ENCODE measurements around the gene ZNF862. TPM values are rescaled to one million over a fixed set of nuclear protein-coding genes. Genes with fewer than 3 reads are reported as not detected.

Gene ZNF862
- total RNA-seq, 1 donor from 2014 or later, result 10.4 TPM

GRCh38 chr7:149846021-149846420 lies 7.8 kb downstream of the ZNF862 start:
- no peak overlapping the region for H3K4me3 ChIP-seq
- TF ChIP-seq CTCF (IDR thresholded peaks at IDR 0.05; ENCODE audit: borderline replicate concordance), result no peak
- intact Hi-C loops (cut with micrococcal nuclease), result no loop called here

GRCh38 chr7:149846436-149847046 lies 8.4 kb downstream of the ZNF862 start:
- H3K4me3 ChIP-seq, result no peak overlapping the region
- DNase-seq, result no peak
- no peak overlapping the region for H3K27ac ChIP-seq (replicated peaks)
- H3K9me3 ChIP-seq (replicated peaks), result no peaks in the 10 kb centered on the region
- peaks cover 14% of the 10 kb centered on the region for H3K4me1 ChIP-seq
- peaks cover 44% of the 10 kb centered on the region for H3K36me3 ChIP-seq
- H3K27me3 ChIP-seq (ENCODE audit: low read depth), result no peaks in the 10 kb centered on the region
- TF ChIP-seq CTCF (IDR thresholded peaks at IDR 0.05; ENCODE audit: borderline replicate concordance), result no peak
- intact Hi-C loops (cut with micrococcal nuclease), result no loop called here

More at GRCh38 chr7:149846021-149846420, 7.8 kb downstream of the ZNF862 start:
- Histone ChIP-seq H3K27me3 (ENCODE audit: low read depth) (no peaks in the 10 kb centered on the region), H3K4me1 (peaks cover 14% of the 10 kb centered on the region), H3K27ac (replicated peaks) (peak overlapping the region; percentile 12), H3K36me3 (peaks cover 44% of the 10 kb centered on the region), H3K9me3 (replicated peaks) (no peaks in the 10 kb centered on the region)
- no peak for DNase-seq

- no peak for DNase-seq
- Histone ChIP-seq H3K4me1 (peaks cover 9% of the 10 kb centered on the region), H3K27ac (replicated peaks) (no peak overlapping the region), H3K4me3 (no peak overlapping the region), H3K9me3 (replicated peaks) (no peaks in the 10 kb centered on the region), H3K36me3 (peaks cover 52% of the 10 kb centered on the region), H3K27me3 (ENCODE audit: low read depth) (no peaks in the 10 kb centered on the region)
- no peak for TF ChIP-seq CTCF (IDR thresholded peaks at IDR 0.05; ENCODE audit: borderline replicate concordance)
- intact Hi-C loops (cut with micrococcal nuclease), result no loop called here
Observed at GRCh38 chr7:149849174-149849573, 11.0 kb downstream of the ZNF862 start.

- no peak for TF ChIP-seq CTCF (IDR thresholded peaks at IDR 0.05; ENCODE audit: borderline replicate concordance)
- Histone ChIP-seq H3K9me3 (replicated peaks) (no peaks in the 10 kb centered on the region), H3K36me3 (peaks cover 46% of the 10 kb centered on the region), H3K27me3 (ENCODE audit: low read depth) (no peaks in the 10 kb centered on the region), H3K4me1 (peaks cover 10% of the 10 kb centered on the region), H3K27ac (replicated peaks) (no peak overlapping the region), H3K4me3 (no peak overlapping the region)
- DNase-seq, result no peak
- intact Hi-C loops (cut with micrococcal nuclease), result no loop called here
Observed at GRCh38 chr7:149850007-149850594, 11.9 kb downstream of the ZNF862 start.

GRCh38 chr7:149850716-149851115 lies 12.5 kb downstream of the ZNF862 start:
- intact Hi-C loops (cut with micrococcal nuclease), result no loop called here
- no peak for TF ChIP-seq CTCF (IDR thresholded peaks at IDR 0.05; ENCODE audit: borderline replicate concordance)

More at GRCh38 chr7:149850716-149851115, 12.5 kb downstream of the ZNF862 start:
- Histone ChIP-seq H3K4me3 (no peak overlapping the region), H3K27ac (replicated peaks) (no peak overlapping the region), H3K36me3 (peaks cover 43% of the 10 kb centered on the region), H3K9me3 (replicated peaks) (no peaks in the 10 kb centered on the region), H3K4me1 (peaks cover 16% of the 10 kb centered on the region), H3K27me3 (ENCODE audit: low read depth) (no peaks in the 10 kb centered on the region)
- DNase-seq, result no peak

Data from left ventricle myocardium inferior (tissue), 1 donor.